ENCODE measurements around the gene PNPLA4.

PNPLA4 gene

GRCh38 chrX:7872042-7872441 is 55.2 kb downstream of the PNPLA4 start:
- no peak for DNase-seq (ENCODE audit: low read depth)

- no peak for DNase-seq (ENCODE audit: low read depth)
Measured at GRCh38 chrX:7852166-7852565, 75.0 kb downstream of the PNPLA4 start.
